ENCODE results near the gene CALML3. TPM values are rescaled to one million over a fixed set of nuclear protein-coding genes. Genes with fewer than 3 reads are reported as not detected.

CALML3 gene
- total and polyA plus RNA-seq, 12 donors: 0.04 TPM; not detected in 11

DNA sequence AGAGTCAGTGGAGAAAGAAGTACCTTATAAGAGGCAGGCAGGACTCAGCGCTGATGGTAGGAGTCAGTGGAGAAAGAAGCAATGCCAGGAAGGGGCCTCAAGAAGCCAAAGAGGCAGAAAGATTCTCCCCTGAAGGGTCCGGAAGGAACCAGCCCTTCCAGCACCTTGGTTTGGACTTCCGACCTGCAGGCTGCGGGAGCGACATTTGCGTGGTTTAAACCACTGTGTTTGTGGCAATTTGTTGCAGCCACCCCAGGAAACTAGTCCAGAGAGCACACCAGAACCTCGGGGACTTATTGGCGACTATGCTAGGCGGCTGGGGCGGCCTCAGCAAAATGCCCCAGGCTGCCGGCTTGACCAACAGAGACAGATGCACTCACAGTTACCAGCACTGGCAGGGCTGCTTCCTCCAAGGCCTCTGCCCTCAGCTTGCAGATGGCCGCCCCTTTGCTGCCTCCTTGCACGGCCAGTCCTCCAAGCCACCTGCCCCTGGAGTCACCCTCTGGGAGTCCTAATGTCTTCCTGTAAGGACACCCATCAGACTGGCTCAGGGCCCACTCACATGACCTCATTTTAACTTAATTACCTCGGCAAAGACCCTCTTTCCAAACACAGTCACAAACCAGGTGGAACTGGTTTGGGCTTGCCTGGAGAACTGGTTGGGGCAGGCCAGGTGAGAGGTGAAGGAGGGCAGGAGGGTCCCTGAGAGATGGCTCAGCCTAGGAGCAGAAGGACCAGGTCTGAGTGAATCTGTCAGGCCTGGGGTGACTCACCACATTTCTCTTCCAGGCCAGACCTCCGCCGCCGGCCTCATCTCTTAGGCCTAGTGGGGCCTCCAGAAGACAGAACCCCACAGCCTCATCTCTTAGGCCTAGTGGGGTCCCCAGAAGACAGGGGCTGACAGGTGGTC, 26.1 kb downstream of the CALML3 start:
- TF ChIP-seq, protein P1, sequence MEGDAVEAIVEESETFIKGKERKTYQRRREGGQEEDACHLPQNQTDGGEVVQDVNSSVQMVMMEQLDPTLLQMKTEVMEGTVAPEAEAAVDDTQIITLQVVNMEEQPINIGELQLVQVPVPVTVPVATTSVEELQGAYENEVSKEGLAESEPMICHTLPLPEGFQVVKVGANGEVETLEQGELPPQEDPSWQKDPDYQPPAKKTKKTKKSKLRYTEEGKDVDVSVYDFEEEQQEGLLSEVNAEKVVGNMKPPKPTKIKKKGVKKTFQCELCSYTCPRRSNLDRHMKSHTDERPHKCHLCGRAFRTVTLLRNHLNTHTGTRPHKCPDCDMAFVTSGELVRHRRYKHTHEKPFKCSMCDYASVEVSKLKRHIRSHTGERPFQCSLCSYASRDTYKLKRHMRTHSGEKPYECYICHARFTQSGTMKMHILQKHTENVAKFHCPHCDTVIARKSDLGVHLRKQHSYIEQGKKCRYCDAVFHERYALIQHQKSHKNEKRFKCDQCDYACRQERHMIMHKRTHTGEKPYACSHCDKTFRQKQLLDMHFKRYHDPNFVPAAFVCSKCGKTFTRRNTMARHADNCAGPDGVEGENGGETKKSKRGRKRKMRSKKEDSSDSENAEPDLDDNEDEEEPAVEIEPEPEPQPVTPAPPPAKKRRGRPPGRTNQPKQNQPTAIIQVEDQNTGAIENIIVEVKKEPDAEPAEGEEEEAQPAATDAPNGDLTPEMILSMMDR (IDR thresholded peaks at IDR 0.05): no peak
- intact Hi-C loops (cut with DNase I): no loop called here
- peaks cover 3 to 46% (median 29%) of the 10 kb centered on the region in 9 donors for H3K4me1 ChIP-seq
- no peak overlapping the region for H3K4me3 ChIP-seq
- no peaks in the 10 kb centered on the region for H3K9me3 ChIP-seq
- no peaks in the 10 kb centered on the region for H3K36me3 ChIP-seq
- WGBS, 2 donors: 94 to 98% methylated on average over 17 of the region's 17 CpGs
- DNase-seq: no peak
- no peak overlapping the region for H3K27ac ChIP-seq
- H3K27me3 ChIP-seq: no peaks in the 10 kb centered on the region
- no peak for ATAC-seq

DNA sequence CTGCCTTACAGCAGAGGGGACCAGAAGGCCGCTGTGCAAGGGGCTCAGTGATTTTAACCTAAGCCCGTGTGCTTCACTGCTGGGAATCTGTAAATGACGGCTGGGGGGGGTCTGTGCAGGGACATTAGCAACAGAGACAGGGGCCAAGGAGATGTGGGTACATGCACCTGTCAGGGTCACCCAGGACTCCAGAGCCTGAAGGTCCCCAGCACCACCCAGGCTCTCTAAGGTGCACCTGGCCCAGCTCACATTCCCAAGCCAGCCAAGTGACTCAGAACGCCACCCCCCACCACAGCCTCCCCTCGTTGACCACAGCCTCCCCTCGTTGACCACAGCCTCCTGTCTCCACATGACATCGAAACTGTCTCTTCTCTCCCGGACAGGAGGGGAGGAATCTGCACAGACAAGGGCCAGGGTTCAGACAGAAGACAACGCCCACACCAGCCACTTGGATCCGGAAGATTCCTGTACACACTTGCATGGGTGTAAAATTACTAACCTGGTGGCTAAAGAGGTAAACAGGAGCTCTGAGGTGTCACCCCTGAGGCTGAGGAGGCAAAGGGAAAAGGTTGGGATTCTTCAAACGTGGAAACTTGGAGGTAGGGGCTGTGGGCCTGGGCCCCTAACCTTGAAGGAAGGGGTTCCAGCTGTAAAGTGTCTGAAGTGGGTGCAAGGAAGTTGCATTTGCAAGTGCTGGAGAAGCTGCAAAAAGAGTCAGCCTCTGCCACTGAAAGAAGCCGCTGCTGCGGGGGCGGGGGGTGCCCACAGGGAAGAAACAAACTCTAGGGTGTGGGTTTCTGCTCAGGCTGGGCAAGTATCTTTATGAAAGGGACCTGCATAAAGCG, 27.0 kb downstream of the CALML3 start:
- peaks cover 0 to 38% (median 21%) of the 10 kb centered on the region in 9 donors for H3K4me1 ChIP-seq
- no peak overlapping the region for H3K27ac ChIP-seq
- H3K36me3 ChIP-seq: no peaks in the 10 kb centered on the region
- H3K9me3 ChIP-seq: no peaks in the 10 kb centered on the region
- intact Hi-C loops (cut with DNase I): no loop called here
- no peak overlapping the region for H3K4me3 ChIP-seq
- no peak for ATAC-seq
- H3K27me3 ChIP-seq: no peaks in the 10 kb centered on the region
- DNase-seq: no peak
- TF ChIP-seq, protein P1 (IDR thresholded peaks at IDR 0.05): no peak
- 89 to 91% methylated on average over 15 of the region's 15 CpGs for WGBS, 2 donors

DNA sequence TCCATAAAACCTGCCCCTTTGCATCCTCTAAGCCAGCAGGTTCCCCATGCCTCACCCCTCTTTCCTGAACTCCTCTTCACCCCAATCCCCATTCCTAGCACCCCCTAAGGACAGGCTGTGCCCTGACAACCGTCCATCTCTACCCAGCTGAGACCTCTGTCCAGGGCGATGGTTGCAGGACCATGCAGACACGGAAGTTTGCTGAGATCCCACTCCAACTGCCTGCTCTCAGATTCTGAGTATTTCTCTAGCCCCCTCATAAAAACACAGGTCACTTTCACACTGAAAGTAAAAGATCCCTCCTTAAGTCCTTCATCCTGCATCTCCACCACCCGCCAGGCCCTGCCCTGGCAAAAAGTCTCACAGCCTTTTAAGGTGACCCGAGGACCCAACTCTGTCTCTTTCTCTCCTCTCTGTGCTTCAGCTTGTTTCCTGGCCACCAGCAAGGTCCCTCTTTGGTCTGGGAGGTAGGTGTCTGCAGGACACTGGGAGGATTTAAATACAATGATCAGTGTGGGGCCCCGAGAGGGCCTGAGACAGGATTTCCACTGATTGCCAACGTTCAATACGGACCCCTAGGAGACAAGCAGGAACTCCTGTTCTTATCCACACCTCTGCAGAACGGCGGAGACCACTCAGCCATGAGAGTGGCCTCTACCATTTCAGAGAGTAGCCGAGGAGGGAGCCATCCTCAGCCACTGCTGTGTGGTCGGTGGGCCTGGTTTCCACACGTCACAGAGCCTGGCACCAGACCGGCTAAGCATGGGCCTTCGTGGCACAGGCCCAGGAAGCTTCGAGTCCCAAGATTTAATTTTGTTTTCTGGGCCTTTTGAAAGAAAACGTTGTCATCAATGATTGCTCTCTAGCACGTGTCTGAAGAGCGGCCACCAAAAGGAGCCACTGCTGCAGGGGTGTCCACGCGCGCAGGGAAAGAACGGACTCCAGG, 27.9 kb downstream of the CALML3 start:
- H3K9me3 ChIP-seq: no peaks in the 10 kb centered on the region
- DNase-seq (no peak), ATAC-seq (no peak)
- no peaks in the 10 kb centered on the region for H3K27me3 ChIP-seq
- no peak overlapping the region for H3K4me3 ChIP-seq
- TF ChIP-seq, protein P1 (IDR thresholded peaks at IDR 0.05): no peak
- H3K4me1 ChIP-seq: peaks cover 0 to 31% (median 13%) of the 10 kb centered on the region in 9 donors
- H3K36me3 ChIP-seq: no peaks in the 10 kb centered on the region
- WGBS, 2 donors: 83 to 85% methylated on average over 23 of the region's 23 CpGs
- H3K27ac ChIP-seq: no peak overlapping the region
- intact Hi-C loops (cut with DNase I): no loop called here

Measured in heart right ventricle (tissue), 16 donors.